SK-N-SH (cell line): ENCODE results near the gene NUDT22. TPM values are rescaled to one million over a fixed set of nuclear protein-coding genes. Genes with fewer than 3 reads are reported as not detected.

Experiments used
- CTCF ChIA-PET: fragments of 300-600, 350-600 bp; formaldehyde crosslinking; extraction: SDS; loops from one replicate; lab custom pipeline; 2021; lab: Yijun Ruan, JAX
- POLR2A ChIA-PET: fragments of 350-600 bp; sonication (Branson Sonifier 250); formaldehyde crosslinking; extraction: SDS; loops from one replicate; lab custom pipeline; 2020; ENCODE audit warnings: antibody characterized with exemption, inconsistent platforms; lab: Yijun Ruan, JAX
- DNase-seq: peaks from one replicate; pipeline ENCODE4 v3.0.0; 2012
- H2AFZ ChIP-seq: fragments of 200-600 bp; sonication (generic); 2 replicates; pipeline ENCODE4 v1.8.1; 2016; ENCODE audit warnings: antibody characterized with exemption, mild to moderate bottlenecking, low read depth
- H3F3A ChIP-seq: fragments of 200-600 bp; sonication (generic); replicated peaks from 2 replicates; pipeline ENCODE3; 2016; ENCODE audit warnings: antibody characterized with exemption, mild to moderate bottlenecking; ENCODE audit not compliant: insufficient read depth
- H3K27ac ChIP-seq, 2 experiments: fragments of 200-500 bp in 1 of 2; fragments of 200-600 bp in 1 of 2; sonication (Bioruptor generic) in 1 of 2; sonication (generic), shearing (Covaris generic) in 1 of 2; 2 replicates each; pipeline versions ENCODE4 v1.5.1 to v1.6.1; 2014 to 2016; ENCODE audit warnings: low read depth in 2 of 2, inconsistent platforms in 1 of 2, low read length in 1 of 2, mild to moderate bottlenecking in 1 of 2, mixed read lengths in 1 of 2
- H3K27me3 ChIP-seq: fragments of 200-600 bp; sonication (generic), shearing (Covaris generic); 2 replicates; pipeline ENCODE4 v1.6.1; 2016; ENCODE audit warnings: mixed run types; ENCODE audit not compliant: insufficient read depth
- H3K36me3 ChIP-seq, 2 experiments: fragments of 200-500 bp in 1 of 2; fragments of 200-600 bp in 1 of 2; sonication (Bioruptor generic) in 1 of 2; sonication (generic) in 1 of 2; replicated peaks in 1 of 2; 2 replicates each; pipeline versions ENCODE3 to v1.5.1; 2014 to 2016; ENCODE audit warnings: low read length in 1 of 2, mild to moderate bottlenecking in 1 of 2; ENCODE audit not compliant: insufficient read depth in 2 of 2, control insufficient read depth in 1 of 2
- H3K4me1 ChIP-seq, 2 experiments: fragments of 200-500 bp in 1 of 2; fragments of 200-600 bp in 1 of 2; sonication (Bioruptor generic) in 1 of 2; sonication (generic), shearing (Covaris generic) in 1 of 2; 2 replicates each; pipeline versions ENCODE4 v1.5.1 to v1.6.1; 2014 to 2016; ENCODE audit warnings: low read depth in 1 of 2, low read length in 1 of 2, mixed run types in 1 of 2; ENCODE audit not compliant: insufficient read depth in 2 of 2, control insufficient read depth in 1 of 2
- H3K4me2 ChIP-seq: fragments of 200-600 bp; sonication (generic), shearing (Covaris generic); 2 replicates; pipeline ENCODE4 v1.6.1; 2017; ENCODE audit warnings: mixed run types
- H3K4me3 ChIP-seq, 2 experiments: fragments of 200-500 bp in 1 of 2; fragments of 200-600 bp in 1 of 2; sonication (Bioruptor generic) in 1 of 2; sonication (generic), shearing (Covaris generic) in 1 of 2; 2 replicates each; pipeline versions ENCODE4 v1.5.1 to v1.8.1; 2014 to 2016; ENCODE audit warnings: low read depth in 2 of 2, inconsistent platforms in 1 of 2, low read length in 1 of 2, mild to moderate bottlenecking in 1 of 2, mixed read lengths in 1 of 2, moderate library complexity in 1 of 2
- H3K79me2 ChIP-seq: fragments of 200-600 bp; sonication (generic); 2 replicates; pipeline ENCODE4 v1.8.1; 2017; ENCODE audit warnings: mild to moderate bottlenecking; ENCODE audit not compliant: insufficient read depth
- H3K9ac ChIP-seq: fragments of 200-600 bp; sonication (generic); 2 replicates; pipeline ENCODE4 v1.6.1; 2017; ENCODE audit warnings: mixed run types
- H3K9me2 ChIP-seq: fragments of 200-600 bp; sonication (generic); 2 replicates; pipeline ENCODE4 v1.6.1; 2017; ENCODE audit warnings: mixed run types
- H3K9me3 ChIP-seq: fragments of 200-600 bp; sonication (generic); 2 replicates; pipeline ENCODE4 v1.6.1; 2017; ENCODE audit warnings: mixed run types, mild to moderate bottlenecking, moderate library complexity
- H4K20me1 ChIP-seq: fragments of 200-600 bp; sonication (generic); 2 replicates; pipeline ENCODE4 v1.6.1; 2017; ENCODE audit warnings: mild to moderate bottlenecking, mixed run types; ENCODE audit not compliant: insufficient read depth
- CTCF ChIP-seq: fragments of 200-600 bp; sonication (generic); IDR thresholded peaks from 2 replicates; pipeline ENCODE4 v1.6.1; 2017; ENCODE audit warnings: antibody characterized with exemption, mild to moderate bottlenecking, moderate library complexity
- EZH2phosphoT487 ChIP-seq: fragments of 200-600 bp; sonication (generic); IDR thresholded peaks from 2 replicates; pipeline ENCODE4 v1.6.1; 2017; ENCODE audit warnings: low read depth, mixed run types, mild to moderate bottlenecking, antibody characterized with exemption, moderate library complexity, borderline replicate concordance
- FOSL2 ChIP-seq: IDR thresholded peaks from 2 replicates; pipeline ENCODE4 v1.4.0; 2012; ENCODE audit warnings: low read depth, mild to moderate bottlenecking, moderate library complexity, borderline replicate concordance
- MAX ChIP-seq: IDR thresholded peaks from 2 replicates; pipeline ENCODE4 v1.4.0; 2012; ENCODE audit warnings: low read depth
- NFIC ChIP-seq: IDR thresholded peaks from 2 replicates; pipeline ENCODE4 v1.4.0; 2012; ENCODE audit warnings: borderline replicate concordance
- PBX3 ChIP-seq: IDR thresholded peaks from 2 replicates; pipeline ENCODE4; 2012
- POLR2AphosphoS5 ChIP-seq: IDR thresholded peaks from 2 replicates; pipeline ENCODE4 v1.6.1; 2012; ENCODE audit warnings: low read depth, low read length
- RAD21 ChIP-seq: IDR thresholded peaks from 2 replicates; pipeline ENCODE4 v1.6.1; 2012; ENCODE audit warnings: mild to moderate bottlenecking, low read length
- TAF1 ChIP-seq: IDR thresholded peaks from 2 replicates; pipeline ENCODE4 v1.6.1; 2012; ENCODE audit warnings: low read depth, mild to moderate bottlenecking, low read length, moderate library complexity, borderline replicate concordance
- USF1 ChIP-seq: IDR thresholded peaks from 2 replicates; pipeline ENCODE4 v1.4.0; 2012; ENCODE audit warnings: low read depth, borderline replicate concordance
- WGBS: methylation state at CpG from one replicate; pipeline ENCODE4 v1.1.6; 2017; ENCODE audit warnings: low lambda C conversion rate; 5-methylcytosine and 5-hydroxymethylcytosine counted together
- polyA plus RNA-seq, 3 experiments: library from polyadenylated mRNA; depleted of rRNA; stranded (reverse); fragments of >200 nt; gene quantifications; 2 replicates each; pipeline ENCODE4 v1.2.3, GENCODE V29; 2012

Gene NUDT22
- polyA plus RNA-seq, 1 of the 3 experiments (the other 2 are of a cell fraction), result 72.7 TPM

- TF ChIP-seq EZH2phosphoT487 (no peak), POLR2AphosphoS5 (peak; percentile 56; the same call in 1 of the 2 replicates), CTCF (peak; percentile 62), PBX3 (no peak), TAF1 (peak; percentile 41; the same call in 1 of the 2 replicates), USF1 (no peak), FOSL2 (no peak), RAD21 (peak; percentile 19; the same call in 1 of the 2 replicates), MAX (peak; percentile 49; the same call in 1 of the 2 replicates), NFIC (peak; percentile 41)
- TF ChIP-seq, all 33 proteins: peak for 6
- no peaks in the 10 kb centered on the region for H3K9me2 ChIP-seq
- H3K9ac ChIP-seq, result peak overlapping the region; percentile 82
- H3K79me2 ChIP-seq, result peaks cover 30% of the 10 kb centered on the region
- peaks cover 14% of the 10 kb centered on the region for H4K20me1 ChIP-seq
- H3F3A ChIP-seq, result peaks cover 3% of the 10 kb centered on the region
- DNase-seq, result peak; percentile 75
- ChIA-PET CTCF (interaction anchor here (0.6 to 4.6 kb wide), 23 partner anchors 10 to 1460 kb away, joined by 3 to 119 read pairs (median 5); partner anchors contain the start of genes BAD, ESRRA, FKBP2 and GPR137), POLR2A (interaction anchor here (0.5 to 12.4 kb wide), 7 partner anchors 9 to 58 kb away, joined by 3 to 112 read pairs (median 4); no protein-coding TSS in a partner anchor)
- peak overlapping the region; percentile 88 to 90 for H3K4me3 ChIP-seq
- 0 out of 2 replicates have a peak overlapping the region, but pooled peaks have one; percentile 51 for H2AFZ ChIP-seq
- H3K36me3 ChIP-seq, result peaks cover 10 to 24% of the 10 kb centered on the region in 2 experiments
- 12% methylated on average over 22 of the region's 23 CpGs for WGBS
- no peaks in the 10 kb centered on the region for H3K9me3 ChIP-seq
- peaks cover 10 to 30% of the 10 kb centered on the region in 2 experiments; a peak in 2 of 4 replicates for H3K4me1 ChIP-seq
- H3K4me2 ChIP-seq, result peak overlapping the region; percentile 96
- H3K27ac ChIP-seq, result peak overlapping the region; percentile 32 to 70
- no peaks in the 10 kb centered on the region for H3K27me3 ChIP-seq
Observed at GRCh38 chr11:64252003-64252872, 26.2 kb downstream of the NUDT22 start.
